Body of pancreas (tissue), 4 donors: ENCODE data around the gene TAAR5.

Source experiments
- CTCF ChIP-seq, 7 experiments: fragments of 450-650 bp in 4 of 7; fragments of 200-600 bp in 3 of 7; sonication (generic) in 3 of 7; IDR thresholded peaks; one replicate each; pipeline ENCODE4 v1.5.1; 2016 to 2019; ENCODE audit warnings: antibody characterized with exemption in 7 of 7
- POLR2A ChIP-seq, 3 donors: fragments of 450-650 bp; IDR thresholded peaks; one replicate each; pipeline ENCODE4 v1.6.1; 2016; ENCODE audit warnings: antibody characterized with exemption in 3 of 3, mild to moderate bottlenecking in 2 of 3

DNA sequence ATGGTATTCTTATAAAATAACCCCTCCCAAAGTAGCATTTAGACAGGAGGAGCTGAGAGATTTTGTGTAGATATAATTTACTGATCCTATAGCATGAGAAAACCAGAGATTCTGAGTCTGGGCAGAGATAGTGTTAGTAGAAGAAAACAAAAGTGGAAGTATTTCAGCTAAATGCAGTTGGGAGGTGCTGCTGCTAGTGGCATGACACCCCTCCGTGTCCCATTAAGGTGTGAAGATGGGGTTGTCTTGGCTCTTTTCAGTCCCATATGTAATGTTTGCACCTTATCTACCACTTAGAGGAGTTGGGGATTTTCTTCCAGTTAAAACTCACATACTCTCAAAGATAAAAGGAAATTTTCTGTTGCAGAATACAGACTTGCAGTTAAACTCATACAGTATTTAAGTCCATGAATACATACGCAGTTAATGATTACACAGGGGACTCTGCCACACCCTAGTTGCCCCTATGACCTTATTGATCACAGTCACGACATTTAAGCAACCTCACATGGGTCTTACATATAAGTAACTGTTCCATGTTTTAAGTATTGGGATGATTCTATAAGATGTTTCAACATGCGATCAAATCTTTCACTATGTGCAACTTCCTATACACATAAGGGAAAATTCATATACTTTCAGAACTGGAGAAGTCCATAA, 23.0 kb upstream of the TAAR5 start:
- TF ChIP-seq CTCF (IDR thresholded peaks at IDR 0.05) (no peak), POLR2A (IDR thresholded peaks at IDR 0.05) (no peak)
